ENCODE data around the gene UGT2B10. TPM values are rescaled to one million over a fixed set of nuclear protein-coding genes. Genes with fewer than 3 reads are reported as not detected.

Gene UGT2B10
- total RNA-seq, 3 donors from 2014 or later, result not detected

Other genes with a start within 250 kb of the UGT2B10 start
- gene UGT2B17, start 239.7 kb upstream of the UGT2B10 start, total RNA-seq, result under 1 TPM in 1 of 3 donors, not detected in 2; 0.98 TPM
- gene UGT2B15, start 145.3 kb upstream of the UGT2B10 start, total RNA-seq, result 1 to 10 TPM in 1 of 3 donors, under 1 TPM in 1, not detected in 1; 0.98 to 2.0 TPM
- gene UGT2A3, start 135.8 kb downstream of the UGT2B10 start, total RNA-seq, result under 1 TPM in 1 of 3 donors, not detected in 2; under 0.01 TPM